GM21717 (cell line): ENCODE data around the gene GDPGP1.
"Not testable (repeated sequence)": the region's sequence is repeated elsewhere in the genome, so short reads cannot be mapped to it uniquely, and the experiment has no call there.

ENCODE experiments used
- ATAC-seq: cut with Tn5 transposase; IDR thresholded peaks from one replicate; pipeline ENCODE4 v1.9.1; 2021; ENCODE audit warnings: mild to moderate bottlenecking, moderate library complexity; ENCODE audit not compliant: unreplicated experiment

GDPGP1 gene

DNA sequence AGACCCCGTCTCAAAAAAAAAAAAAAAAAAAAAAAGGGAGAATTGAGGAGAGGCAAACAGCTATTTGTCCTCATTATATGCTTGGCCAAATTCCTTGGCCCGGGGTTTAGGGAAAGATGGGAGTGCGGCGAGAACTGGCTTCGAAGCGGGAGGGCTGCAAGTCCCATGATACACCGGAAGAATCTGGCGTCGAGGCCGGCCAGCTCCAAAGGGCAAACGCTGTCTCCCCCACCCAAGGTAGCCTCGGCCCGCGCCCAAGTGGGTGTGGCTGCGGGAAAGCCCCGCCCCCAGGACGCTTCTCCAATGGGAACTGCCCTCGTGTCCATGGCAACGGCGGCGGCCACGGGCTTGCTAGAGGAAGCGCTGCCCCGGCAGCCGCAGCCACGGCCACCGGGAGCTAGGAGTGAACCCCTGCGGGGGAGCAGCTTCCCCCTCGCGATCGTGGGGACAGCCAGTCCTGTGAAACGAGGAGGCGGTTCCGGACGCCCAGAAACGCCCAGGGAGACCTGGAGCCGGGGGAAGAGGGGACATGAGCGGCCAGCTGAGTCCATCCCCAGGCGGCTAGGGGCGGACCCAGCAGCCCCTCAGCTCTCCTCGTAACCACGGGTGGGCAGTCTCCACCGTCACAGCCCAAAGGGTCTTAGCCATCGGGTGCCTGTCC lies 15.3 kb downstream of the GDPGP1 start, which contains the start of gene TTLL13:
Gene TTLL13, plus strand, starts transcription at position 354 of the 661 bp plus-strand sequence. CDS start 1,075 bp downstream, outside the sequence.
- no peak for ATAC-seq

DNA sequence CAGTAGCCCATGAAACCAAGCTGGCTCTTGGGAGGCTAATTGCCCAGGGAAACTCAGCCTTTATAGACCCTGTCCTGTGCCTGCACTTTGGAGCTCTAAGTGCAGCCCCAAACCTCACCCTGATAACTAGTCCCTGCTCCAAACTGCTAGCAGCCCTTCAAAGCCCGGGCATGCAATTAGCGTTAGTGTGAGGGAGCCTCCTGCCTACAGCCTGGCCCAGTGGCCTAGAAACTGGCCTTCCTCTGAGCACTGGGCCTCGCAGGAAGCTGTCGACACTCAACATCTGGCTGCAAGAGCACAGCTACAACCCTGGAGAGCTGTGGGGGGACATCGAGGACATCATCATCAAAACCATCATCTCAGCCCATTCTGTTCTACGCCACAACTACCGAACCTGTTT lies 23.8 kb downstream of the GDPGP1 start:
- ATAC-seq = no peak

DNA sequence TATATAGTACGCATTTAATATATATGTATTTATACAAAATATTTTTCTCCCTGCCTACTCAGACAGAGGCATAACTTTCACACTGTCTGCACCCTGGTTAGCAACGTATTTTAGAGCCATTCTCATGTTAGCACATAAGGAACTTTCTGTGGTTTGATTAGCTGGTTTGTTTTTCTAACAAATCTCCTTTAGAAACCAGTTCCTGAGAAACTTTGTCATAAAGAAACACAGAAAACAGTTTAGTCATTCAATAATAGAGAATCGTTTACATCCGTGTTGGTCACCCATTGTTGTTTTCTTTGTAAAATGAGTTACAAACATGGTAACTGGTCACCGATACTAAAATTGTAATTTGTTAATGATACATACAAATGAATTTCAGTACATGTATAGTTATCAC lies 25.5 kb downstream of the GDPGP1 start:
- no peak for ATAC-seq

DNA sequence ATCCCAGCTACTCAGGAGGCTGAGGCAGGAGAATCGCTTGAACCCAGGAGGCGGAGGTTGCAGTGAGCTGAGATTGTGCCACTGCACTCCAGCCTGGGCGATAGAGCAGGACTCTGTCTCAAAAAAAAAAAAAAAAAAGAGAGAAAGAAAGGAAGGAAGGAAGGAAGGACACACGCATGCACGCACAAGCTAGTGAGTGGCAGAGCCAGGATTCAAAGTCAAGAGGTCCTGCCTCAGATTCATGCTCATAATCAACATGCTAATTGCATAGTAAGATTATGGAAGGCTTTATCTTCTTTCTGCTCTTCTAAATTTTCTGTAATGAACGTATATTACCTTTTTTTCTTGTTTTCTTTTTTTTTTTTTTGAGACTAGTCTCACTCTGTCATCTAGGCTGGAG lies 26.7 kb downstream of the GDPGP1 start:
- not testable (repeated sequence) for ATAC-seq

DNA sequence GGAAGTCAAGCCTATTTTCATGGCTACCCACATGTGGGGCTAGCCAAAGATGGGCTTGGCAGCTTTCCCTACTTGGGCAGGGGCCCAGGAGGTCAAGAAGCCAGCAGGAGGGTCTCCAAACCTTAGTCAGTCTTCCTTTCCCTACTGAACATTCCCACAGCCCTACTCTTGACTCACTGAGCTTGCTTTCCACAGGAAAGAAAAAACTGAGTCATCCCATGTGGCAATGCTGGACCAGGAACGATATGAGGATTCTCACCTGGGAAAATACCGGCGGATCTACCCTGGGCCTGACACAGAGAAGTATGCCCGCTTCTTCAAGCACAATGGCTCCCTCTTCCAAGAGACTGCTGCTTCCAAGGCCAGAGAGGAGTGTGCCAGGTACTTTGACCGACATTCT lies 27.8 kb downstream of the GDPGP1 start:
- ATAC-seq = no peak

DNA sequence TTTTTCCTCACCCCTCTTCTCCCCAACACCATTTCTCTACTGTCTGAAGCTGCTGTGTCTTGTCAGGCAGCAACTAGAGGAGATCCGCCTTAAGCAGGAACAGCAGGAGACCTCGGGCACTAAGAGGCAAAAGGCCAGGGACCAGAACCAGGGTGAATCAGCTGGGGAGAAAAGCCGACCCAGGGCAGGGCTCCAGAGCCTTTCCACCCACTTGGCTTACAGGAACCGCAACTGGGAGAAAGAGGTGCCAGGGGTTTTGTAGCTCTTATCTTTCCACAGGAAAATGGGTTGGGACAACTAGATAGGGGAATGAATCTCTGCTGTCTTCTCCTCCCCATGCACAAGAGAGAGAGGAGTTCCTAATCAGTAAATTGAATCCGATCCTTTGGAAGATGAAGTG lies 28.4 kb downstream of the GDPGP1 start:
- ATAC-seq = no peak

DNA sequence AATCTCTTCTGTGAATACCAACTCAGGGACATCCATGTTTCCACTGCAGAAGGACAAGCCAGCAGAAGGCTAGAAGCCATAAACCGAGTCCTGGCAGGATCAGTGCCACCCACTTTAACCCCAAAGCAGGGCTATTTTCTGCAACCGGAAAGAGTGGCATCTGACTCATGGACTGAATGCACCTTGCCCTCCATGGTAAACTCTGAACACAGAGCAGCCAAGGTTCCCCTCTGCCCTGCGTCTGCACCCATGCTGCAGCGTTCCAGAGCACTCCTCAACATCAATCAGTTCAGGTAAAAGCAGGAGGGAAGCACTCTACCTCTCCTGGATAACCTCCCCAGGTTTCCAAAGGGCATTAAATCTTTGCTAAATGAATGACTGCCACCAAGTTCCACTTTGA lies 30.7 kb downstream of the GDPGP1 start:
- no peak for ATAC-seq

DNA sequence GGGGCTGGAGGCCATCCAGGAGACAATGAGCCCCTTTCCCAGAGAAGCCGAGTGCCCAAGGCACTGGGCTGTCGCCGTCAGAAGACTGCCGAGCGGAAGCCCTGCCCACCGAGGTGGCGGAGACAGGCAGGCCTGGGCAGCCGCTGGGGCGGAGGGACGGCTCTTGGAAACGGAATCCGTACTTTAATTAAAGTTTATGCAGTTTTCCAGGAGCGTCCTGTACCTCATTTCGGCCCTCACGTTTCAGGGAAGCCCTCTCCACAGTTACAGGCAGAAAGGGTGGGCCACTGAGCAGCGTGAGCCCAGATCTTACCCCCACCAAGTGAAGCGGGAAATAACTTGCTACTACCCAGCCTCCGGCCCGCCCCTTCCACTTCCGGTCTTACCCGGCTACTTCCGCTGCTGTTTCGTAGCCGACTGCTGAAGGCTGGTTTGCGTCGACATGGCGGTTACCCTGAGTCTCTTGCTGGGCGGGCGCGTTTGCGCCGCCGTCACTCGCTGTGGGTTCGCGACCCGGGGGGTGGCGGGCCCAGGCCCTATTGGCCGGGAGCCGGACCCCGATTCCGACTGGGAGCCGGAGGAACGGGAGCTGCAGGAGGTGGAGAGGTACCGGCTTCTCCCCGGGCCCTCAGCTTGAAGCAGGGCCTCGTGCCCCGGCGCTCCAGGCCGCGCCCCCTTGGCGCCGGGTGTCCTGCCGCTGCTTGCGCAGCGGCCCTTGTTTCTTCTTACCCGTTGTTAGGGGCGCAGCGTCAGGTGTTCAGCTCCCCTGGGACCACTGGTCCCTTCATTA lies 31.5 kb downstream of the GDPGP1 start, which contains the start of gene NGRN:
Gene NGRN, plus strand, starts transcription at position 402 of the 790 bp plus-strand sequence. Its CDS starts 41 bp downstream, at position 443.
- peak; percentile 91 for ATAC-seq

DNA sequence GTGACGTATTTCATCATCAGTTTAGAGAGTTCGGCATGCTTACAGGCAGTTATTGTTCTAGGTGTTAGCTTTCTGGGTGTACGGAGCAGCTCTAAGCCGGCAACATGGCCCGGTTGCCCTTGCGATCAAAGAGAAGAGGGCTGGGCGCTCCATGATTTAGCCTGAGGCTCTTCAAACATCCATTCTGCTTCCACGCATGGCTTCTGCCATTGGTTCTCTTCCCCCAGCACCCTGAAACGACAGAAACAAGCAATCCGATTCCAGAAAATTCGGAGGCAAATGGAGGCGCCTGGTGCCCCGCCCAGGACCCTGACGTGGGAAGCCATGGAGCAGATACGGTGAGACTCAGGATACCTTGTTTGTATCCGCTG lies 32.0 kb downstream of the GDPGP1 start:
- peak; percentile 30 for ATAC-seq

DNA sequence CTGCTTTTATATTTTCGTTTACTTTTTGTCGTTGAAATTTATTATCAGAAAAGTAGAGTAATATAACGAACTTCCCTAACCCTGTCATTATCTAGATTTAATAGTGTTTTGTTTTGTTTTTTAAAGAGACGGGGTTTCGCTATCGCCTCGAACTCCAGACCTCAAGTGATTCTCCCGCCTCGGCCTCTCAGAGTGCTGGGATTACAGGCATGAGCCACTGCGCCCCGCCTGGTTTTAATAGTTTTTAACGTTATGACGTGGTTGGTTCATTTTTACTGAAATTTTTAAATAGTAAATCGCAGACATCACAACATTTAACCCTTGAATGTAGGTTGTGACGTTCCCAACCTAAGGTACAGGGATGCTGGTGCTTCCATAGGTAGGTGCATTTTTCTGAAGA lies 32.5 kb downstream of the GDPGP1 start:
- no peak for ATAC-seq

DNA sequence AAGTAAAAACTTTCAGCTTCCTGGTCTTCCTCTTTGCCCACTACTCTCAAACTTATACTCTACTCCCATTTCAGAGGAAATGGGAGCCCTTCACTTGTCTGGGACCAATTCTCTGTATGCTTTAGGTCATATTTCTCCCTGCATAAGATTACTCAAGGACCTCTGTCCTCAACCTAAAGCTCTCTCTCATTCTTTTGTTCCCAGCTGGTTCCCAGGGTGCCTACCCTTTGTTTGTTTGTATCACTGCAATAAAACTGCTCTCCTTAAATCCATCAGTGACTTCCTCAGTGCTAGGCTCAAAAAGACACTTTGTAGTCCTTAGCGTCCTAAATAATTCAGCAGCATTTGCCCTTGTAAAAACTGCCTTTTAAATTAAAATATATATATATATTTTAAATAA lies 34.4 kb downstream of the GDPGP1 start:
- no peak for ATAC-seq

DNA sequence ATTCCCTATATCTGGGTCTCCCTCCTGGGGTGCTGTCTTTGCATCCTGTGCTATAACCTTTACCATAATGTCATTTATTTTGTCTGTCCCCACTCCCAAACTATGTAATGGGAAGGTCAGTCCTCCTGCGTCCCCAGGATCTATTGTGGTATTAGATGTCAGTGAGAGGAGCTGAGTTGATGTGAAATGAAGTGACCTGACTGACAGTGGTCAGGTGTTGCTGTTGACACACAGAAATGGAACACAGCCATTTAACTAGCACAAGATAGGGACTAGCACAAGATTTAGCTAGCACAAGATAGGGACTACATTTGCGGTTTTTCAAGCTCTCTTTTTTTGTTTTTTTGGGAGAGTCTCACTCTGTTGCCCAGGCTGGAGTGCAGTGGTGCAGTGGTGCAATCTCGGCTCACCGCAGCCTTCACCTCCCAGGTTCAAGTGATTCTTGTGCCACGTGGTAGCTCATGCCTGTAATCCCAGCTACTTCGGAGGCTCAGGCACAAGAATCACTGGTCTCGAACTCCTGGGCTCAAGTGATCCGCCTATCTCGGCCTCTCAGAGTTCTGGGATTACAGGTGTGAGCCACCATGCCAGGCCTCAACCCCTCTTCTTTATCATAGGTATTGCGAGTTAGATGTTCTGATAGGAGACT lies 36.6 kb downstream of the GDPGP1 start:
- ATAC-seq = no peak

DNA sequence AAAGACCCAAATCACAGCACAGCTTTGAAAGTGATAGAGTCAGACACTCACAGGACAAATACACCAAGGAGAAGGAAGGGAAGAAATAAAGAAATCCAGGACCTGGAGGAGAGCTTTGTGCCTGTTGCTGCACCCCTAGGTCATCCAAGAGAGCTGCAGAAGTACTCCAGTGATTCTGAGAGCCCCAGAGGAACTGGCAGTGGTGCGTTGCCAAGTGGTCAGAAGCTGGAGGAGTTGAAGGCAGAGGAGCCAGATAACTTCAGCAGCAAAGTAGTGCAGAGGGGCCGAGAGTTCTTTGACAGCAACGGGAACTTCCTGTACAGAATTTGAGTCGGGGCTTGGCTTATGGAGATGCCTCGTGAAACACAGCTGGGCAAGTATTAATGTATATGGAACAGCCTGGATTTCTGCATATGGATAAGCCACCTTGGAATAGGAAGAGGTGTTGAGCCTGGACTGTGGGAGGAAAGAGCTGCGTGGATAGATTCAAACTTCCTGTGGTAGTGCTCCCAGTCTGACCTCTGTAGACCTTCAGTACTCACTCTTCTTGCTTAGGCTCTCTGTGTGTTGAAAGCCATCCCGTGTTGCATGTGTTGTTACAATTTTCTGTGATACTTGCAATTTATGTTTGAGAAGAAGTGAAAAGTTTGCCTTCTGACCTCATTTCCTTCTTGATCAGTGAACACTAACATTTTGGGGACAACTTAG lies 37.6 kb downstream of the GDPGP1 start:
- no peak for ATAC-seq

DNA sequence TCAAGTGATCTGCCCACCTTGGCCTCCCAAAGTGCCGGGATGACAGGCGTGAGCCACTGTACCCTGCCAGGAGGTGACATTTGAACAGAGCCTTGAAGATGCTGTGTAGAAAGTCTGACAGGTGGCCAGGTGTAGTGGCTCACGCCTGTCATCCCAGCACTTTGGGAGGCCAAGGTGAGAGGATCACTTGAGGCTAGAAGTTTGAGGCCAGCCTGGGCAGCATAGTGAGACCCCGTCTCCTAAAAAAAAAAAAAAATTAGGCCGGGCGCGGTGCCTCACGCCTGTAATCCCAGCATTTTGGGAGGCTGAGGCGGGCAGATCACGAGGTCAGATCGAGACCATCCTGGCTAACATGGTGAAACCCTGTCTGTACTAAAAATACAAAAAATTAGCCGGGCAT lies 44.5 kb downstream of the GDPGP1 start:
- not testable (repeated sequence) for ATAC-seq

DNA sequence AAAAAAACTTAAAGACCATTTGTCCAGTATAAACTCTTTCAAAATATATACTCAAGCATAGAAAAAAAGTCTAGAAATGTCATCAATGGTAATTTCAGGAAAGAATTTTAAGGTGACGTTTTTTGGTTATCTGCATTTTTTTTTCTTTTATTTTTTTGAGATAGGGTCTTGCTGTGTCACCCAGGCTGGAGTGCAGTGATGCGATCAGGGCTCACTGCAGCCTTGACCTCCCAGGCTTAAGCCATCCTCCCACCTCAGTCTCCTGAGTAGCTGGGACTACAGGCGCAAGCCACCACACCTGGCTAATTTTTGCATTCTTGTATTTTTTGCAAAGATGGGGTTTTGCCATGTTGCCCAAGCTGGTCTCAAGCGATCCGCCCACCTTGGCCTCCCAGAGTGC lies 46.7 kb downstream of the GDPGP1 start:
- ATAC-seq = not testable (repeated sequence)

DNA sequence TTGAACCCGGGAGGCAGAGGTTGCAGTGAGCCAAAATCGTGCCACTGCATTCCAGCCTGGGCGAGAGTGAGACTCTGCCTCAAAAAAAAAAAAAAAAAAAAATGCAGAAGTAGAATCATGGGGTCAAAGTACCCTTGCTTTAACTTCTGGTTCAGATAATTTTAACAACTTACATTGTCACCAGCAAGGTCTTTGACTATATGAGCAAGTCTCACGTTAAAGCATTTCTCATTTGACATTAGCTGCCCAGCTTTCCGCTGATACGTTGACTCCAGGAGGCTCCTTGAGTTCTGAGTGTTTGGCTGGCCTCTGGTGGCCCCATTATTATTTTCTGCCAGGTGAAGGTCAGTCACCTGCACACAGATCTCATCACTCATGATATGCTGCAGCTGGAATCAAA lies 47.6 kb downstream of the GDPGP1 start:
- not testable (repeated sequence) for ATAC-seq

DNA sequence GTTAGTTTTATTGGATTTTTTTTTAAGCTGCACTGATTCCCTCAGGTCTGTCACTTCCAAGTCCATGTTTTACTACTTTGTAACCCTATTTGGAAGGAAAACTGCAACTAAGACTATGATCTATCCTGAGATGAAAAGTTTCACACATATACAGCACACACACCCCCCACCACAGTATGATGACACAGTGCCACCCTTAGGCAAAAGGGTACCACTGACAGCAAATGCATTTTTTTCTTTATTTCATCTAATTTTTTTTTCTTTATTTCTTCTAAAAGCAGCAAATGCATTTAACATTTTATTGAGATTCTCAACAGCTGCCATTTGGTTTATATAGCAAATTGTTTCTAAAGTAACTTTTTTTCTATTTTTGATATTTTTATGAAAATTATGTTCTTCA lies 52.7 kb downstream of the GDPGP1 start:
- no peak for ATAC-seq

DNA sequence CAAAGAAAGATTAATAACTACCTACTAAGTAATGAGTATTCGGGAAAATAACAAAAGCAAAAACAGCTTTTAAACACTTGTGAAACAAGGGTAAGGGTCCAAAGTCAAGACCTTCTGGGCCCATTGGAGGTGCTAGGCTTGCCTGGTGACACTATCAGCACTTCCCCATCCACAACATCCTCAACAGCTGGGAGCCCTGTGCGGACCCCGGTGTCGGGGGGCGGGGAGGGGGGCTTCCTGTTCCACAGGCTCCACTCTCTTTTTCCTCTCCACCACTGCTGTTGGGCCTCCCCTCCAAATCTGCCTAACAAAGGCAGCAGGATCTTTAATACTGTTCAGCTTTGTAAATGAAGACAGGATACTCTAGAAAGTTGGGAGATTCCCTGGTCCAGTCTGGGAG lies 53.1 kb downstream of the GDPGP1 start:
- no peak for ATAC-seq

DNA sequence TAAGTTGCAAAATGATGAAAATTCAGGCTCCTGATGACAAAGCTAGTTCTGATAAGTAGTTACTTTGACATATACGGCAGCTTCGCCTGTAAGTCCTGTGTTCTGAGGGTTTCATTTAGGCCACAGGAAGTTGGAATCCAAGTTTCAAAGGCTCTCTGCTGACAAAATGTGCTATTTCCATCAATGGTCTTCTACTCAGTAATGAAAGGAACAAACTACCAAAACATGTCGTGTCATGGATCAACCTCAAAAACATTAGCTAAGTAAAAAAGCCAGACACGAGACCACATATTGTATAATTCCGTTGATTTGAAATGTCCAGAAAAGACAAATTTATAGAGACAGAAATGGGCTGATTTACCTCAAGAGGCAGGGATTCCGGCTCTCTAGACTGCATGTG lies 53.9 kb downstream of the GDPGP1 start:
- no peak for ATAC-seq

DNA sequence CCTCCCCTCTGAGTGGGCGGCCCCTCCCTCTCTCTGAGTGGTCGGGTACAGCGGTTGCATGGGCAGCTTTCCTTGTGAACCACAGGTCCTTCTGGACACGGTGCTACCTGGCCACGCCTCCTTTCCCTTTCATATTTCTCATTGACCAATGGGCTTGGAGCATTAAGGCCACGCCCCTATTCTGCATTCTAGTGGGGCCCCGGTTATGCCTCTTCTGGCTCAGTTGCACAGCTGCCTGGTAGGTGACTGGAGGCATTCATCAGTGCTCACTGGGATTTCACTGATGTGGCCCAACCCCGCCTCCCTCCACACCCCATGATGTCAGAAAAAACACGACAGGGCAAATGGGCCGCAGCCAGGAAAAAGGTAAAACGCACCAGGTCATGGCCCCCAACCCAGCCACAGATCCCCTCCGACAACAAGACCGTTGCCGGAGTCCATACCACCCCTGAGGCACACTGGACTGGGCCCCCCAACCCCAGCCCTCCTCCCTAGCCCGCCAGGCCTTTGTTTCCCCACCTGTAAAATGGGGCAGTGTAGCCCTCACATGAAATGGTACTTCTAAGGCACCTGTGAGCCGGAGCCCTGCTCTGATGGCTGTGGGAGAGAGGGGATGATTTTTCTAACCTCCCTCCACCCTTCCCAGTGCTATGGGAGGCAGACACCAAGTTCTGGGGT lies 57.8 kb downstream of the GDPGP1 start:
- no peak for ATAC-seq
